NT2/D1 (cell line): Measurements from ENCODE around the gene CACNA1G.

Experiments used
- SUZ12 ChIP-seq: IDR thresholded peaks from 2 replicates; pipeline ENCODE4 v1.6.1; 2011; ENCODE audit not compliant: insufficient read length, insufficient read depth; ENCODE audit errors: extremely low read depth
- YY1 ChIP-seq: IDR thresholded peaks from 2 replicates; pipeline ENCODE4 v1.6.1; 2011; ENCODE audit not compliant: insufficient read length, insufficient read depth
- ZNF274 ChIP-seq: IDR thresholded peaks from 2 replicates; pipeline ENCODE4 v1.6.1; 2011; ENCODE audit warnings: mild to moderate bottlenecking, low read depth, low read length

DNA sequence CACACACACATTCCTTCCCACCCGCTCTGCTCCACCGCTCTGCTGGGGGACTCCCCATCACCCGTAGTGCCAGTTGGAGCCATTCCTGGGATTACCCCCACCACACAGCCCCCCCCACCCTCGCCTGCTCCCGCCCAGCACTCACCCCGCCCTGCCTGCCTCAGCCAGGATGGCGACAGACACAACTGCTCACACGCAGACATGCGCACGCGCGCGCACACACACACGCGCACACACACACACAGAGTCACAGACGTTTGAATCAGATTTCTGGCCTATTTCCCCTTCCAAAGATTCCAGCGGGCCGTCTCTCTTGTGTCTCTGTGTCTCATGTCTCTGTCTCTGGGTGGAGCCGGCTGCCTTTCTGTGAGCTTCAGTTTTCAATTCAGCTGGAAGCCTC is 4.4 kb downstream of the CACNA1G start:
- no peak for TF ChIP-seq YY1
- no peak for TF ChIP-seq SUZ12
- no peak for TF ChIP-seq ZNF274
